Right lobe of liver (tissue), 6 donors: ENCODE data around the gene ZZZ3. TPM values are rescaled to one million over a fixed set of nuclear protein-coding genes. Genes with fewer than 3 reads are reported as not detected.

Experiments
- ATAC-seq, 4 donors: fragments of 200-7000 bp; cut with Tn5 transposase; one replicate each; pipeline ENCODE4 v1.9.1; 2020; ENCODE audit warnings: mild to moderate bottlenecking in 4 of 4, moderate library complexity in 4 of 4
- DNase-seq, 3 donors: peaks; one replicate each; pipeline ENCODE4 v3.0.0-alpha.2; 2020
- H3K27ac ChIP-seq, 3 donors: fragments of 200-600 bp; one replicate each; pipeline ENCODE4 v1.8.0; 2022
- H3K27me3 ChIP-seq, 2 donors: fragments of 200-600 bp; one replicate each; pipeline ENCODE4 v1.8.0; 2022
- H3K36me3 ChIP-seq, 4 donors: fragments of 200-600 bp; sonication (generic) in 1 of 4; one replicate each; pipeline versions ENCODE4 v1.5.1 to v1.8.0; 2017 to 2022; ENCODE audit warnings: control low read depth in 1 of 4
- H3K4me1 ChIP-seq, 4 donors: fragments of 200-600 bp; sonication (generic) in 1 of 4; one replicate each; pipeline versions ENCODE4 v1.5.1 to v1.8.0; 2017 to 2022; ENCODE audit warnings: control low read depth in 1 of 4
- H3K4me3 ChIP-seq, 3 donors: fragments of 200-600 bp; one replicate each; pipeline ENCODE4 v1.8.0; 2022
- H3K9me3 ChIP-seq, 4 donors: fragments of 200-600 bp; sonication (generic) in 1 of 4; one replicate each; pipeline versions ENCODE4 v1.5.1 to v1.8.0; 2017 to 2022; ENCODE audit warnings: control low read depth in 1 of 4
- POLR2A ChIP-seq: fragments of 450-650 bp; IDR thresholded peaks from one replicate; pipeline ENCODE4 v1.6.1; 2017; ENCODE audit warnings: antibody characterized with exemption, mild to moderate bottlenecking
- WGBS: methylation state at CpG from one replicate; pipeline ENCODE4 v1.1.6; 2018; ENCODE audit warnings: low coverage, low lambda C conversion rate; ENCODE audit not compliant: insufficient coverage; ENCODE audit errors: missing lambda C conversion rate; 5-methylcytosine and 5-hydroxymethylcytosine counted together
- intact Hi-C, 2 donors: fragments of 100-400 bp; cut with DNase I; formaldehyde crosslinking; loops; one replicate each; pipeline versions ENCODE4 v1.11.2 to v1.14.1; 2022
- total RNA-seq, 6 experiments: library from RNA; depleted of rRNA in 2 of 6; stranded (reverse); fragments of >200 nt in 2 of 6; fragmentation: NEBNext Ultra II Directional in 3 of 6; extraction: Animal tissue kit (Norgen Biotek cat#: 25700) in 3 of 6; gene quantifications; one replicate each; pipeline versions ENCODE4 v1.1.0 to v1.2.4, GENCODE V29; 2016 to 2023
- TF ChIP-seq, protein P1 (sequence below), 4 donors: fragments of 200-600 bp in 3 of 4; fragments of 450-650 bp in 1 of 4; IDR thresholded peaks; one replicate each; pipeline versions ENCODE4 v1.5.1 to v1.8.0; 2016 to 2022; ENCODE audit warnings: antibody characterized with exemption in 4 of 4, mild to moderate bottlenecking in 2 of 4
- donor health status: DM: no; HTN: yes; CAD: no.
- donor health status: DM: no; HTN: no; CAD: no.
- donor health status: DM: no; HTN: no; CAD: no.
- donor health status: DM: no; HTN: yes; CAD: no.
- donor health status: DM: no; HTN: yes; CAD: no.

Gene ZZZ3
- total RNA-seq, 6 experiments from 2014 or later, result 19.6 to 34.7 (median 25.9) TPM

DNA sequence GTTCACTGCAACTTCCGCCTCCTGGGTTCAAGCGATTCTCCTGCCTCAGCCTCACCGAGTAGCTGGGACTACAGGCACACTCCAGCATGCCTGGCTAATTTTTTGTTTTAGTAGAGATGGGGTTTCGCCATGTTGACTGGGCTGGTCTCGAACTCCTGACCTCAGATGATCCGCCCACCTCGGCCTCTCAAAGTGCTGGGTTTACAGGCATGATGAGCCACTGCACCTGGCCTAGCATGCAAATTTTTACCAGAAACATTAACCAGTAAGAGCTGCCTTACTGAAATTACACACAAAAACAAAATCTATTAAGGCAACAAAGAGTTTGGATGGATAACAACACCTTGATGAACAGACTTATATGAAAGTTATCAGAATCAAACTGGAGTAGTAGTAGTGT, 12.1 kb downstream of the ZZZ3 start:
- no peak for TF ChIP-seq POLR2A
- TF ChIP-seq, protein P1, sequence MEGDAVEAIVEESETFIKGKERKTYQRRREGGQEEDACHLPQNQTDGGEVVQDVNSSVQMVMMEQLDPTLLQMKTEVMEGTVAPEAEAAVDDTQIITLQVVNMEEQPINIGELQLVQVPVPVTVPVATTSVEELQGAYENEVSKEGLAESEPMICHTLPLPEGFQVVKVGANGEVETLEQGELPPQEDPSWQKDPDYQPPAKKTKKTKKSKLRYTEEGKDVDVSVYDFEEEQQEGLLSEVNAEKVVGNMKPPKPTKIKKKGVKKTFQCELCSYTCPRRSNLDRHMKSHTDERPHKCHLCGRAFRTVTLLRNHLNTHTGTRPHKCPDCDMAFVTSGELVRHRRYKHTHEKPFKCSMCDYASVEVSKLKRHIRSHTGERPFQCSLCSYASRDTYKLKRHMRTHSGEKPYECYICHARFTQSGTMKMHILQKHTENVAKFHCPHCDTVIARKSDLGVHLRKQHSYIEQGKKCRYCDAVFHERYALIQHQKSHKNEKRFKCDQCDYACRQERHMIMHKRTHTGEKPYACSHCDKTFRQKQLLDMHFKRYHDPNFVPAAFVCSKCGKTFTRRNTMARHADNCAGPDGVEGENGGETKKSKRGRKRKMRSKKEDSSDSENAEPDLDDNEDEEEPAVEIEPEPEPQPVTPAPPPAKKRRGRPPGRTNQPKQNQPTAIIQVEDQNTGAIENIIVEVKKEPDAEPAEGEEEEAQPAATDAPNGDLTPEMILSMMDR (IDR thresholded peaks at IDR 0.05), result no peak
- Histone ChIP-seq H3K27ac (no peak overlapping the region), H3K4me1 (peaks cover 0 to 17% (median 8%) of the 10 kb centered on the region in 4 donors), H3K36me3 (no peaks in the 10 kb centered on the region), H3K9me3 (no peaks in the 10 kb centered on the region), H3K4me3 (no peak overlapping the region), H3K27me3 (no peaks in the 10 kb centered on the region)
- 81% methylated on average over 6 of the region's 7 CpGs for WGBS
- DNase-seq (no peak), ATAC-seq (no peak)
- intact Hi-C loops, result no loop called here

DNA sequence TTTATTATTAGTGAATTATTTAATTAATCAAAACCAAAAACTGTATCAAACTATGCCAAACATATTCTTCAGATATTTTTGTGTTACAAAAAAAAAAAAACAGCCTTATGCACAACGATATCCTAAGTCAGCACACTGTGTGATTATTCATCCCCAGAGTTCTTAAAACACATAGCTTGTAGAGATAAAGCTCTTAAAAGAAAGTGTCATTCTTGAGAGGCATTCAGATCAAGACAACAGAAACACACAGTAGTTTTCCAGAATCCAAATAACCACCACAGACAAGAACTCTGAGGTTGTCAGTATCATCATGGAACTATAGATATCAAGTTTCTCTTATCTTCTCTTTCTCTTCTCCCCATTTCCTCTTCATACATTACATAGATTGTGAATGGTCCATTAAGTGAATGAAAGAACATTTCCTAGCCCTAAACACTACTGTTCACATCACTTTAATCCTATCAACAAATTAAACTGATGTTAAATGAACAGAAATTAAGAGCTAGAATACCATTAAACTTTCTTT, 13.5 kb downstream of the ZZZ3 start:
- Histone ChIP-seq H3K36me3 (no peaks in the 10 kb centered on the region), H3K4me1 (peaks cover 0 to 30% (median 8%) of the 10 kb centered on the region in 4 donors), H3K27me3 (no peaks in the 10 kb centered on the region), H3K9me3 (no peaks in the 10 kb centered on the region), H3K27ac (no peak overlapping the region), H3K4me3 (no peak overlapping the region)
- intact Hi-C loops, result no loop called here
- TF ChIP-seq, protein P1 (IDR thresholded peaks at IDR 0.05), result no peak
- no peak for TF ChIP-seq POLR2A
- DNase-seq (no peak), ATAC-seq (no peak)
- 45% methylated on average over 1 of the region's 1 CpG for WGBS

DNA sequence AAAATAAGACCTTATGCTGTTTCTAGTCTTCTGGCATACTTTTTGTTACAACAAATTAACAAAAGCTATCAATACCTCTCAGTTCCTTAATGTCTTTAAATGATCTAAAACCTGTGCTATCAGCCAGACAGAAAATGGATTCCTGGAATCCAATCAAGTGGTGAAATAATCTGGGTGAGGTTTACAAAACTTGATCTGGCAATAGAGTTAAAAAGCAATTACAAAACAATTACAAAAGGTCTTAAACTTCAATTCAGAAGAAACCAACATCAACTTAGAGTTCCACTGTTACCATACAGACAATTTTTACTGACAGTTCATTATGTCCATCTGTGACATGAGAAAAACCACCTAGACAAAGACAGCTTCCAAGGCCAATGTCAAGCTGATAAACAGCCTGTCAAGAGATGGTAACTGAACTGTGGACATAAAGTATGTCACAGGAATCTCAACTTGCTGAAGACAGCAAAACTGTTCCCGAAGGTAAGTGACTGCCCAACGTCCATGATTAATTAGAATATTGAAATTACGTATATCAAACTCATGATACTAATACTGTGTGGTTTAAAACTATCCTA, 17.4 kb downstream of the ZZZ3 start:
- TF ChIP-seq POLR2A, result no peak
- TF ChIP-seq, protein P1 (IDR thresholded peaks at IDR 0.05), result no peak
- 48% methylated on average over 3 of the region's 3 CpGs for WGBS
- H3K4me3 ChIP-seq, result no peak overlapping the region
- H3K4me1 ChIP-seq, result peaks cover 0 to 27% (median 2%) of the 10 kb centered on the region in 4 donors
- intact Hi-C loops, result no loop called here
- ATAC-seq (peak in 3 of 4 donors; percentile 38 to 78 (median 58)), DNase-seq (no peak)
- H3K9me3 ChIP-seq, result no peaks in the 10 kb centered on the region
- H3K27ac ChIP-seq, result peak overlapping the region in 1 of 3 donors; percentile 2
- H3K36me3 ChIP-seq, result no peaks in the 10 kb centered on the region
- no peaks in the 10 kb centered on the region for H3K27me3 ChIP-seq

DNA sequence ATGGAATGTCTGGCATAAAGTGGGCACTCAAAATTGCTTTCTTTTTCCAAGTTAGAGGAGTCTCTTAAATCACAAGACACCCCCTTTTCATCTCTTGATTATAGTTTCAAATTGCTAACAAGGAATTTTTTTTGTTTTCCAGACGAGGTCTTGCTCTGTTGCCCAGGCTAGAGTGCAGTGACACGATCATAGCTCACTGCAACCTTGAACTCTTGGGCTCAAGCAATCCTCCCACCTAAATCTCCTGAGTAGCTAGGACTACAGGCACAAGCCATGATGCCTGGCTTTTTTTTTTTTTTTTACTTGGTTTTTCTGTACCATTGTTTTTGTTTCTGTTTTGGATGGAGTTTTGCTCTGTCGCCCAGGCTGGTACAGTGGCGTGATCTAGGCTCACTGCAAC, 20.8 kb downstream of the ZZZ3 start:
- Histone ChIP-seq H3K36me3 (no peaks in the 10 kb centered on the region), H3K4me3 (no peak overlapping the region), H3K27ac (no peak overlapping the region), H3K9me3 (no peaks in the 10 kb centered on the region), H3K27me3 (no peaks in the 10 kb centered on the region), H3K4me1 (peaks cover 0 to 22% (median 0%) of the 10 kb centered on the region in 4 donors)
- no peak for DNase-seq
- WGBS, result 68% methylated on average over 4 of the region's 4 CpGs
- intact Hi-C loops, result no loop called here
- ATAC-seq, result peak in 1 of 4 donors; percentile 29
- TF ChIP-seq, protein P1 (IDR thresholded peaks at IDR 0.05), result no peak
- no peak for TF ChIP-seq POLR2A
